ENCODE results near the gene MED29.

Gene MED29

DNA sequence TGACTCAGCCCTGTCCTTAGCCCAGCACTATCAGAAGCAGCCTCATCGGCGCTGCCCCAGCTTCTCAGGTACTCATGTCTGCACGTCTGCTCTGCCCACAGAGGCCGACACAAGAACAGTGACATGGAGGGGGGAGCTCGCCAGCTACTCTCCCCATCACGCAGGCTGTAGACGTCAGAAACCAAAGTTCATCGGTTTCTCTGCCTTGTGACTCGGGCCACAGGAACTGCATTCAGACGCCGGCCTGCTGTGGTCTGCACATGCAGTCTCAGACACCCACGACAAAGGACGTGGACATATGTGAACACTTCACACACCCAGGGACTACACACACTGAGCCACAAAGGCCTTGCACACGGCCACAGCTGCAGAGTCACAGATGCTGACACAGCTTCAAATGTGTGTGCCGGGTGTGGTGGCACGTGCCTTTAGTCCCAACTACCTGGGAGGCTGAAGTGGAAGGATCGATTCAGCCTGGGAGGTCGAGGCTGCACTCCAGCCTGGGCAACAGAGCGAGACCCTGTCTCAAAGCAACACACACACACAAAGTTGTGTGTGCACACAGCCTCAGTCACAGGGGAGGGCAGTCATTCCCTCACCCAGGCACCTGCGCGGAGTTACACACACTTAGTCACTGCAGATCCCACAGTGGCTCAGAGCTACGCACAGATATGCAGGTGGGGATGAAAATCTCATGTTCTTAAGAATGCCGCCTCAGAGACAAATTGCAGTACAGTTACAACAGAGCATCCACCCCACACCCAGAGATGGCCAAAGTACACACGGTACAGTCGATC lies 10.6 kb downstream of the MED29 start:
- H3K36me3 ChIP-seq (ENCODE audit: control insufficient read depth in 1 of 2, insufficient read depth in 2 of 2, low read length in 2 of 2) = peaks cover 0 to 11% of the 10 kb centered on the region in 2 donors
- H3K4me3 ChIP-seq (ENCODE audit: low read depth in 1 of 2, low read length in 2 of 2) = peak overlapping the region; percentile 54 to 64
- peaks cover 15 to 22% of the 10 kb centered on the region in 2 donors for H3K4me1 ChIP-seq (ENCODE audit: control insufficient read depth in 1 of 2, insufficient read depth in 2 of 2, low read length in 2 of 2)
- no peaks in the 10 kb centered on the region for H3K27me3 ChIP-seq (ENCODE audit: low read depth, low read length)
- no peaks in the 10 kb centered on the region for H3K9me3 ChIP-seq (ENCODE audit: control insufficient read depth in 1 of 2, low read length in 2 of 2)
- peak overlapping the region; percentile 98 for H3K27ac ChIP-seq (ENCODE audit: low read length)

DNA sequence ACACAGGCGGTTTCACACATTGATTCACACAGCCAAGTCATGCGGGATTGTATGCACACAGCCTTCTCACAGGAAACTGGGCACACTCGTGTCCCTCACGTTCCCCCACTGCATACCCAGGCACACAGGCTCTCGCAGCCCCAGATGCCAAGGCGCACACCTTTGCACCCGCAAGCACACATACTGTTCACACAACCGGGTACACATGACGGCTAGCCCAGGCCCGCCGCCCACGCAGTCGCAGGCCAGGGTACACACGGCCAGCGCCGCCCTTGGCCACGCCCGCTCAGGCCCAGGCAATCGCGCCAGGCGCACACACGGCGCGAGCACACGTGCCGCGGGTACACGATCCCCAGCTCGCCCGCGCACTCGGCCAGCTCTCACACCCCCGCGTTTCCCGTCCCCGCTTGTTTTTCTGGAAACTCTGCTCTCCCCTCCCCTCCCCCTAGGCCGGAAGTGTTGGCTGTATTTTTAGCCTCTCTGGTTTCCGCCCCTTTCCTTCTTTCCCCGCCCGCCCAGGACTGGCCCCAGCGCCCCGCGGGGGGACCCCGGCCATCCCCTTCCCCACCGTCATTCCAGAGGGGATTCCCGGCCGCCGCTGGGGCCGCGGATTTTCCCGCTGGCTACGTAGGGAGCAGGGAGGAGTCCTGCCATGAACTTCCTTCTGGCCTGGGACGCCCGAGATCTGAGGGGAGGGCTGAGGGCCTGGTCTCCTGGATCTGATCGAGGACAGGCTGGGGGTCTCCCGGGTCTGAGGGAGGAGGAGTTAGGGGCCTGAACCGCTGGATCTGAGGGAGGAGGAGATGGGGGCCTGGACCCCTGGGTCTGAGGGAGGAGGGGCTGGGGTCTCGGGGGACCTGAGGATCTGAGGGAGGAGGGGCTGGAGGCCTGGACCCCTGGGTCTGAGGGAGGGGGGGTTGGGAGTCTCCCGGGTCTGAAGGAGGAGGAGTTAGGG lies 11.4 kb downstream of the MED29 start:
- Histone ChIP-seq H3K9me3 (ENCODE audit: control insufficient read depth in 1 of 2, low read length in 2 of 2) (no peaks in the 10 kb centered on the region), H3K36me3 (ENCODE audit: control insufficient read depth in 1 of 2, insufficient read depth in 2 of 2, low read length in 2 of 2) (peaks cover 3 to 19% of the 10 kb centered on the region in 2 donors), H3K27me3 (ENCODE audit: low read depth, low read length) (no peaks in the 10 kb centered on the region), H3K4me3 (ENCODE audit: low read depth in 1 of 2, low read length in 2 of 2) (peak overlapping the region; percentile 54 to 64), H3K4me1 (ENCODE audit: control insufficient read depth in 1 of 2, insufficient read depth in 2 of 2, low read length in 2 of 2) (peaks cover 15 to 16% of the 10 kb centered on the region in 2 donors), H3K27ac (ENCODE audit: low read length) (peak overlapping the region; percentile 98)

DNA sequence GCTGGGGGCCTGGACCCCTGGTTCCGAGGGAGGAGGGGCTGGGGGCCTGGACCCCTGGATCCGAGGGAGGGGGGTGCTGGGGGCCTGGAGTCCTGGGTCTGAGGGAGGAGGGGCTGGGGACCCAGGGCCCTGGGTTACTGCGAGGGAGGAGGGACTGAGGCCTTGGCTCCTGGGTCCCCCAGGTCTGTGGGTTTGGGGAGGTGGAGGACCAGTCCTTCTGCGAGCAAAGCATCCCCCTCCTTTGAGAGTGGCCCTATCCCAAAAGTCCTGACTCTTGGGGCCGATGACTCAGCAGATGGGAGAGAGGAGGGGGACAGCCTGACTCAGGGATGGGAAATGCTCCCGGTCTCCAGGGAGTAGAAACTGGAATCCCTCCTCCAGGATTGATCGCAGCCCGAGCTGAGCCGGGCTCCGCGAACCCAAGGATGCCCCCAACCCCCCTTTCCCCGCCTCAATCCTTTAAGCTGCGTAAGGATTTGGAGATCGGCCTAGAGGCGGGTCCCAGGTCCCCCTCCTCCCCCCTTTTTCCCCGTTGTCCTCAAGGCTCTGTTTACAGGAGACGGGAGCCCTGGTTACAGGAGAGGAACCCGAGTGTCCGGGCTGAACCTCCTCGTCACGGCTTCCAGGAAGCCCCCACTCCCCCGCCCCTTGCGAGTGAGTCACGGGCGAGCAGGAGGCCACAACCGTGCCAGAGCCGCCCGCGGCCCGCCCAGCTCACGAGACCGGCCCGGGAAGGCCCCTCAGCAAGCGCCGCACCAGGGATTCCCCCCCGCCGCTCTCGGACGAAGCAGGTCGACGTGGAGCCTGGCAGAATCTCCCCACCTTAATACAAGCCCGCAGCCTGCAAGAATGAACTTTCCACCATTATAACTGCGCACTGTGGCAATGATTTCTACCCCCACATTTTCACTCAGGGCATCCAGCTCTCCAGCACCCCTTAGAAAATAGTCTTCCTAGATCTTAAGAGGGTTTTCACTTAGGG lies 12.4 kb downstream of the MED29 start:
- H3K27me3 ChIP-seq (ENCODE audit: low read depth, low read length) = no peaks in the 10 kb centered on the region
- peaks cover 6 to 7% of the 10 kb centered on the region in 2 donors for H3K4me1 ChIP-seq (ENCODE audit: control insufficient read depth in 1 of 2, insufficient read depth in 2 of 2, low read length in 2 of 2)
- H3K27ac ChIP-seq (ENCODE audit: low read length) = peak overlapping the region; percentile 98
- peaks cover 13 to 29% of the 10 kb centered on the region in 2 donors for H3K36me3 ChIP-seq (ENCODE audit: control insufficient read depth in 1 of 2, insufficient read depth in 2 of 2, low read length in 2 of 2)
- H3K4me3 ChIP-seq (ENCODE audit: low read depth in 1 of 2, low read length in 2 of 2) = peak overlapping the region; percentile 54 to 64
- no peaks in the 10 kb centered on the region for H3K9me3 ChIP-seq (ENCODE audit: control insufficient read depth in 1 of 2, low read length in 2 of 2)

DNA sequence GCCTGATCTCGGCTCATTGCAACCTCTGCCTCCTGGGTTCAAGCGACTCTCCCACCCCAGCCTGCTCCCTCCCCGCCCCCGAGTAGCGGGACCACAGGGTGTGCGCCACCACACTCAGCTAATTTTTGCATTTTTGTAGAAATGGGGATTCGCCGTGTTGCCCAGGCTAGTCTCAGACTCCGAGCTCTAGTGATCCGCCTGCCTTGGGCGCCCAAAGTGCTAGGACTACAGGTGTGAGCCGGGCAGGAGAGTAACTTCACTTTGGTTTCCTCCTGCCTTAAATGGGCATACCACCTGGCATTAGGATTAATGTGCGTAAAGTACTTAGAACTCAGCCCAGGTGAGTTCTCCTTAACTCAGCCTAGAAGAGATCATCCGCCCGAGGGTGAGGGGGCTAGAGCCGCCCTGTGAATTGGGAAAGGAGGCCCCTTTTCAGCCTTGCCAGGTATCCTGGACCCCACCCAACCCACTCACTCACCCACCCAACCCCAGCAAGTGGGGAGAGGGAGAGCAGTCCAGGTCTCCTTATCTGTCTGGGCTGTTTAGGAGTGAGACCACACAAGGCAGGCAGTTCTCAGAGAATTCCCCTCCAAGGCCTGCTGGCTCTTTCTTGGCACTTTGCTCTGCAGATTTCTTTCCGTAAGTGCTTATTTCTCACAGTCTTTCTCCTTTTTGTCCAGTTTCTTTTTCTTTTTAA lies 14.2 kb downstream of the MED29 start:
- no peaks in the 10 kb centered on the region for H3K9me3 ChIP-seq (ENCODE audit: control insufficient read depth in 1 of 2, low read length in 2 of 2)
- H3K36me3 ChIP-seq (ENCODE audit: control insufficient read depth in 1 of 2, insufficient read depth in 2 of 2, low read length in 2 of 2) = peaks cover 17 to 28% of the 10 kb centered on the region in 2 donors
- peak overlapping the region; percentile 2 to 98 for H3K4me3 ChIP-seq (ENCODE audit: low read depth in 1 of 2, low read length in 2 of 2)
- H3K27me3 ChIP-seq (ENCODE audit: low read depth, low read length) = no peaks in the 10 kb centered on the region
- H3K4me1 ChIP-seq (ENCODE audit: control insufficient read depth in 1 of 2, insufficient read depth in 2 of 2, low read length in 2 of 2) = peaks cover 4 to 7% of the 10 kb centered on the region in 2 donors
- peak overlapping the region; percentile 97 for H3K27ac ChIP-seq (ENCODE audit: low read length)

DNA sequence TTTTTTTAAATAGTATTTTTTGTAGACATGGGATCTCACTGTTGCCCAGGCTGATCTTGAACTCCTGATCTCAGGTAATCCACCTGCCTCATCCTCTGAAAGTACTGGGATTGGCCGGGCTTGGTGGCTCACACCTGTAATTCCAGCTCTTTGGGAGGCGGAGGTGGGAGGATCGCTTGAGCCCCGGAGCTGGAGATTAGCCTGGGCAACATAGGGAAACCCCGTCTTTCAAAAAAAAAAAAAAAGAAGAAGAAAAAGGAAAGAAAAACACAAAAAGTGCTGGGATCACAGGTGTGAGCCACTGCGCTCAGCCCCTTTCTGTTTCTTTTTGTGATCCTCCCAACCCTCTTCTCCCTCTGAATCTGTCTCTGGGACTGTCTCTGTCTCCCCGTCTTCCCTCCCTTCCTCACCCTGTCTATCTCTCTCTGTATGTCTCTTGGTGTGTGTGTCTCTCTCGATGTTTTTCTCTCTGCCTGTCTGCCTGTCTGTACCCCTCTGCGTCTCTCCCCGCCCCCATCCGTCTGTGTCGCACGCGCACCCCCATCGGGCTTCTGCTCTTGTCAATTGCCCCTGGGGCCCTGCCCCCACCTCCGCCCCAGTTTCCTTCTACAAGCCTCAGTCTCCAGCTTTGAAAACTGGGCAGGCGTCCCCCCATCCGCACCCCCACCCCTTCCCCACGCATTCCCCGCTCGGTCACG lies 14.9 kb downstream of the MED29 start:
- Histone ChIP-seq H3K27me3 (ENCODE audit: low read depth, low read length) (no peaks in the 10 kb centered on the region), H3K27ac (ENCODE audit: low read length) (peak overlapping the region; percentile 97), H3K4me1 (ENCODE audit: control insufficient read depth in 1 of 2, insufficient read depth in 2 of 2, low read length in 2 of 2) (peaks cover under 1 to 10% of the 10 kb centered on the region in 2 donors), H3K36me3 (ENCODE audit: control insufficient read depth in 1 of 2, insufficient read depth in 2 of 2, low read length in 2 of 2) (peaks cover 17 to 28% of the 10 kb centered on the region in 2 donors), H3K9me3 (ENCODE audit: control insufficient read depth in 1 of 2, low read length in 2 of 2) (no peaks in the 10 kb centered on the region), H3K4me3 (ENCODE audit: low read depth in 1 of 2, low read length in 2 of 2) (peak overlapping the region; percentile 67 to 98)

DNA sequence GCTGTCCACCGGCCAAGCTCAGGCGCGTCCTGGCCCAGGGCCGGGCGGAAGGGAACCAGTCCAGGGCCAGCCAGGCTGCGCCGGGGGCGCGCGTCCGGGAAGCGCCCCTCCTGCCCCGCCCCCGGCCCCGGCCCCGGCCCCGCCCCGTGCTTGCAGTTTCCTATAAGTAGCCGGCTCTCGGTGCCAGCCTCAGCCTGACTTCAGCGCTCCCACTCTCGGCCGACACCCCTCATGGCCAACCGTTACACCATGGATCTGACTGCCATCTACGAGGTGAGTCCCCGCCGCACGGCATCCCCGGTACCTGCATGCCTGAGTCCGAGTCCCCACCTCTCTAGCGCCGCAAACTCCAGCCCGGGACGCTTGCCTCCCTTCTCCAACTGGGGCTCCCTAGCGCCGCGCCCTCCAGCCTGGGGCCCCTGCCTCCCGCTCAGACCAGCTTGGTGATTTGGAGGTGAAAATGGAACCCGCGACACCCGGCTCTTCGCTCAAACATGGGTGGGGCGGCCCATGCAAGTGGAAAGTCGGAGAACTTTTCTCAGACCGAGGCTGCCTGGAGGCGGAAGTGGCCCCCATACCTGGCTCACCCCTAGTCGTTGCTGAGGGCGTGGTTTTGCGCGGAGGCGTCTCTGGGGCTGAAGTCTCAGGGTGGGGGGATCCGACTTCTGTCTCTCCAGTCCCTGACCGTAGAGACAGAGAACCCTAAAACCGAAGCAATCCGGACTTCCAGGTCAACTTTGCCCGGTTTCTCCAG lies 15.7 kb downstream of the MED29 start, which contains the start of gene ZFP36:
ZFP36 (plus strand) TSS at position 192 of the 754 bp plus-strand sequence; CDS start at position 250, 58 bp downstream.
- peak within 1 kb of the TSS; percentile 99 for H3K27ac ChIP-seq (ENCODE audit: low read length)
- no peaks in the 10 kb centered on the region for H3K27me3 ChIP-seq (ENCODE audit: low read depth, low read length)
- H3K4me1 ChIP-seq (ENCODE audit: control insufficient read depth in 1 of 2, insufficient read depth in 2 of 2, low read length in 2 of 2) = peaks cover 0 to 16% of the 10 kb centered on the region in 2 donors
- H3K4me3 ChIP-seq (ENCODE audit: low read depth in 1 of 2, low read length in 2 of 2) = peak within 1 kb of the TSS; percentile 98 to 99
- H3K36me3 ChIP-seq (ENCODE audit: control insufficient read depth in 1 of 2, insufficient read depth in 2 of 2, low read length in 2 of 2) = peaks cover 17 to 28% of the 10 kb centered on the region in 2 donors
- H3K9me3 ChIP-seq (ENCODE audit: control insufficient read depth in 1 of 2, low read length in 2 of 2) = no peaks in the 10 kb centered on the region

DNA sequence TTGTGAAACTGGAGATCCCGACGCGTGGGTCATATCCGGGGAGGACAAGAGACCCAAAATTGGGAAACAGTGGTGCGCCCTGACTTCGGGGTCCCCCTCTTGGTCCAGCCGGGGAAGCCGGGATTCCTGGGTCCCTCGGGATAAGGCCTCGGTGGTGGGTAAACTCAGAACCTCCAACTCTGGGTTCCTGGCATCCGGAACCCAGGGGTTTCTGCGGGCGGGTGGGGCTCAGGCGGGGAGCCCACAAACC lies 16.2 kb downstream of the MED29 start:
- peak overlapping the region; percentile 99 for H3K27ac ChIP-seq (ENCODE audit: low read length)
- peaks cover 17 to 28% of the 10 kb centered on the region in 2 donors for H3K36me3 ChIP-seq (ENCODE audit: control insufficient read depth in 1 of 2, insufficient read depth in 2 of 2, low read length in 2 of 2)
- peak overlapping the region; percentile 98 to 99 for H3K4me3 ChIP-seq (ENCODE audit: low read depth in 1 of 2, low read length in 2 of 2)
- no peaks in the 10 kb centered on the region for H3K27me3 ChIP-seq (ENCODE audit: low read depth, low read length)
- H3K9me3 ChIP-seq (ENCODE audit: control insufficient read depth in 1 of 2, low read length in 2 of 2) = no peaks in the 10 kb centered on the region
- H3K4me1 ChIP-seq (ENCODE audit: control insufficient read depth in 1 of 2, insufficient read depth in 2 of 2, low read length in 2 of 2) = peaks cover 0 to 16% of the 10 kb centered on the region in 2 donors

DNA sequence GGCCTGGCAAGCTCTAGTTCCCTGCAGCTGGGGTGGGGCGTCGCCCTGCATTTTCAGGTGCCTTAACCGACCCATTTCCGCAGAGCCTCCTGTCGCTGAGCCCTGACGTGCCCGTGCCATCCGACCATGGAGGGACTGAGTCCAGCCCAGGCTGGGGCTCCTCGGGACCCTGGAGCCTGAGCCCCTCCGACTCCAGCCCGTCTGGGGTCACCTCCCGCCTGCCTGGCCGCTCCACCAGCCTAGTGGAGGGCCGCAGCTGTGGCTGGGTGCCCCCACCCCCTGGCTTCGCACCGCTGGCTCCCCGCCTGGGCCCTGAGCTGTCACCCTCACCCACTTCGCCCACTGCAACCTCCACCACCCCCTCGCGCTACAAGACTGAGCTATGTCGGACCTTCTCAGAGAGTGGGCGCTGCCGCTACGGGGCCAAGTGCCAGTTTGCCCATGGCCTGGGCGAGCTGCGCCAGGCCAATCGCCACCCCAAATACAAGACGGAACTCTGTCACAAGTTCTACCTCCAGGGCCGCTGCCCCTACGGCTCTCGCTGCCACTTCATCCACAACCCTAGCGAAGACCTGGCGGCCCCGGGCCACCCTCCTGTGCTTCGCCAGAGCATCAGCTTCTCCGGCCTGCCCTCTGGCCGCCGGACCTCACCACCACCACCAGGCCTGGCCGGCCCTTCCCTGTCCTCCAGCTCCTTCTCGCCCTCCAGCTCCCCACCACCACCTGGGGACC lies 16.6 kb downstream of the MED29 start:
- H3K4me3 ChIP-seq (ENCODE audit: low read depth in 1 of 2, low read length in 2 of 2) = peak overlapping the region; percentile 98 to 99
- no peaks in the 10 kb centered on the region for H3K9me3 ChIP-seq (ENCODE audit: control insufficient read depth in 1 of 2, low read length in 2 of 2)
- peak overlapping the region; percentile 99 for H3K27ac ChIP-seq (ENCODE audit: low read length)
- peaks cover 17 to 27% of the 10 kb centered on the region in 2 donors for H3K36me3 ChIP-seq (ENCODE audit: control insufficient read depth in 1 of 2, insufficient read depth in 2 of 2, low read length in 2 of 2)
- peaks cover 0 to 16% of the 10 kb centered on the region in 2 donors for H3K4me1 ChIP-seq (ENCODE audit: control insufficient read depth in 1 of 2, insufficient read depth in 2 of 2, low read length in 2 of 2)
- no peaks in the 10 kb centered on the region for H3K27me3 ChIP-seq (ENCODE audit: low read depth, low read length)

Measured in muscle layer of duodenum (tissue), 2 donors.